Body of pancreas (tissue), 4 donors: ENCODE measurements around the gene RPL32. TPM values are rescaled to one million over a fixed set of nuclear protein-coding genes. Genes with fewer than 3 reads are reported as not detected.
"Not testable (repeated sequence)": the region's sequence is repeated elsewhere in the genome, so short reads cannot be mapped to it uniquely, and the experiment has no call there.

ENCODE experiments used
- ATAC-seq: fragments of 150-250 bp; one replicate; pipeline ENCODE4 v1.9.1; 2016
- DNase-seq, 4 donors: peaks; one replicate each; pipeline ENCODE4 v3.0.0-alpha.2; 2019
- H3K27ac ChIP-seq, 4 donors: fragments of 200-600 bp; sonication (generic); 1 replicate in 3 of 4; 2 replicates in 1 of 4; pipeline versions ENCODE4 v1.5.1 to v1.6.1; 2016 to 2019; ENCODE audit warnings: mild to moderate bottlenecking in 1 of 4, mixed read lengths in 1 of 4, moderate library complexity in 1 of 4
- H3K27me3 ChIP-seq, 2 donors: fragments of 200-600 bp; sonication (generic); one replicate each; pipeline ENCODE4 v1.6.0; 2016; ENCODE audit warnings: mild to moderate bottlenecking in 1 of 2
- H3K36me3 ChIP-seq, 2 donors: fragments of 200-600 bp; sonication (generic); replicated peaks in 1 of 2; 2 replicates each; pipeline ENCODE4 v1.5.1; 2016; ENCODE audit warnings: low read depth in 2 of 2; ENCODE audit not compliant: insufficient read depth in 1 of 2
- H3K4me1 ChIP-seq: fragments of 200-600 bp; sonication (generic); one replicate; pipeline ENCODE4 v1.6.0; 2016
- H3K4me3 ChIP-seq, 2 donors: fragments of 200-600 bp; sonication (generic); 1 replicate in 1 of 2; 2 replicates in 1 of 2; pipeline ENCODE4 v1.5.1; 2016 to 2019
- H3K9me3 ChIP-seq, 3 donors: fragments of 200-600 bp; sonication (generic); 1 replicate in 2 of 3; 2 replicates in 1 of 3; pipeline ENCODE4 v1.5.1; 2016
- POLR2A ChIP-seq, 3 donors: fragments of 450-650 bp; IDR thresholded peaks; one replicate each; pipeline ENCODE4 v1.6.1; 2016; ENCODE audit warnings: antibody characterized with exemption in 3 of 3, mild to moderate bottlenecking in 2 of 3
- WGBS, 2 donors: methylation state at CpG; one replicate each; pipeline ENCODE4 v1.1.5; 2017; 5-methylcytosine and 5-hydroxymethylcytosine counted together
- intact Hi-C: fragments of 100-400 bp; cut with DNase I; formaldehyde crosslinking; loops from one replicate; pipeline ENCODE4 v1.15.1; 2023
- total RNA-seq, 2 donors: library from RNA; depleted of rRNA; stranded (reverse); fragments of >200 nt; gene quantifications; one replicate each; pipeline ENCODE4 v1.1.0, GENCODE V29; 2016
- TF ChIP-seq, protein P1 (sequence below), 7 experiments: fragments of 450-650 bp in 4 of 7; fragments of 200-600 bp in 3 of 7; sonication (generic) in 3 of 7; IDR thresholded peaks; one replicate each; pipeline ENCODE4 v1.5.1; 2016 to 2019; ENCODE audit warnings: antibody characterized with exemption in 7 of 7

RPL32 gene
- total RNA-seq, 2 donors from 2014 or later: 396 to 1,369 TPM

GRCh38 chr3:12842469-12842868 is 1.1 kb upstream of the RPL32 start:
- TF ChIP-seq, protein P1, sequence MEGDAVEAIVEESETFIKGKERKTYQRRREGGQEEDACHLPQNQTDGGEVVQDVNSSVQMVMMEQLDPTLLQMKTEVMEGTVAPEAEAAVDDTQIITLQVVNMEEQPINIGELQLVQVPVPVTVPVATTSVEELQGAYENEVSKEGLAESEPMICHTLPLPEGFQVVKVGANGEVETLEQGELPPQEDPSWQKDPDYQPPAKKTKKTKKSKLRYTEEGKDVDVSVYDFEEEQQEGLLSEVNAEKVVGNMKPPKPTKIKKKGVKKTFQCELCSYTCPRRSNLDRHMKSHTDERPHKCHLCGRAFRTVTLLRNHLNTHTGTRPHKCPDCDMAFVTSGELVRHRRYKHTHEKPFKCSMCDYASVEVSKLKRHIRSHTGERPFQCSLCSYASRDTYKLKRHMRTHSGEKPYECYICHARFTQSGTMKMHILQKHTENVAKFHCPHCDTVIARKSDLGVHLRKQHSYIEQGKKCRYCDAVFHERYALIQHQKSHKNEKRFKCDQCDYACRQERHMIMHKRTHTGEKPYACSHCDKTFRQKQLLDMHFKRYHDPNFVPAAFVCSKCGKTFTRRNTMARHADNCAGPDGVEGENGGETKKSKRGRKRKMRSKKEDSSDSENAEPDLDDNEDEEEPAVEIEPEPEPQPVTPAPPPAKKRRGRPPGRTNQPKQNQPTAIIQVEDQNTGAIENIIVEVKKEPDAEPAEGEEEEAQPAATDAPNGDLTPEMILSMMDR (IDR thresholded peaks at IDR 0.05): no peak
- TF ChIP-seq POLR2A (IDR thresholded peaks at IDR 0.05): no peak
- ATAC-seq (no peak), DNase-seq (no peak)
- Histone ChIP-seq H3K27me3 (no peaks in the 10 kb centered on the region), H3K4me3 (no peak overlapping the region), H3K4me1 (peaks cover 53% of the 10 kb centered on the region), H3K36me3 (peaks cover 0 to 5% of the 10 kb centered on the region in 2 donors), H3K9me3 (no peaks in the 10 kb centered on the region), H3K27ac (no peak overlapping the region)
- 81 to 83% methylated on average over 4 of the region's 4 CpGs for WGBS, 2 donors
- intact Hi-C loops: no loop called here

GRCh38 chr3:12841970-12842328 is 584 bp upstream of the RPL32 start:
- Histone ChIP-seq H3K4me1 (peaks cover 48% of the 10 kb centered on the region), H3K27ac (peak overlapping the region in 3 of 4 donors; percentile 92 to 95 (median 94)), H3K36me3 (peaks cover 0 to 5% of the 10 kb centered on the region in 2 donors), H3K27me3 (no peaks in the 10 kb centered on the region), H3K4me3 (no peak overlapping the region), H3K9me3 (no peaks in the 10 kb centered on the region)
- 29 to 37% methylated on average over 7 of the region's 7 CpGs for WGBS, 2 donors
- DNase-seq (no peak), ATAC-seq (no peak)
- TF ChIP-seq, protein P1 (IDR thresholded peaks at IDR 0.05): no peak
- no peak for TF ChIP-seq POLR2A (IDR thresholded peaks at IDR 0.05)
- intact Hi-C loops: no loop called here

DNA sequence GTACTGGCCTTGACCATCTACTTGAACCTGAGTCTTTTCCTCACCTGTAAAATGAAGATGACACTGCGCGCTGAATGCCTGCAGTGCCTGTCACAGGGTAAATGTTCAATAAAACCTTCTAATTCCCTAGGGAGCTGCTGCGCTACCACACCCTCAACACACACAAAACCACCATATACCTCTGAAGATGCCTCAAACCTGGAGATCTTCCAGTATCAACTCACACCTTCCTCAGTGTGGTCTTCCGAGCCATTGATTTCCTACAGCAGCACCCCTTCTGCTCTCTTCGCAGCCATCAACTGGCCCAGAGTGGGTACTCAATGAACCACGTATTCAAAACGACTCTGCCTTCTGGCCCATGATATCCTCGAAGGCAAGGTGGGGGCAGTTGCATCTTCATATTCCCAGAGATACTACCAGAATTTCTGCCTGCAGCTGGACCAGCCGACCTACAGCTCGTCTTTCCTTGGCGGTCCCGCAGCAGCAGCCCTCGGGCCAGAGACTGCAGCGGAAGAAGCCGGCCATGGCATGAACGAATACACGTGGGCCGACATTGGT is 695 bp downstream of the RPL32 start:
- ATAC-seq (peak; percentile 36), DNase-seq (peak; percentile 26 to 37 (median 32))
- H3K4me1 ChIP-seq: peaks cover 37% of the 10 kb centered on the region
- intact Hi-C loops: no loop called here
- no peaks in the 10 kb centered on the region for H3K27me3 ChIP-seq
- TF ChIP-seq, protein P1 (IDR thresholded peaks at IDR 0.05): no peak
- no peak for TF ChIP-seq POLR2A (IDR thresholded peaks at IDR 0.05)
- peak overlapping the region; percentile 91 to 95 (median 93) for H3K27ac ChIP-seq
- no peaks in the 10 kb centered on the region for H3K9me3 ChIP-seq
- WGBS, 2 donors: 1 to 3% methylated on average over 15 to 18 of the region's 18 CpGs
- H3K36me3 ChIP-seq: peaks cover 0 to 17% of the 10 kb centered on the region in 2 donors
- H3K4me3 ChIP-seq: peak overlapping the region; percentile 74 to 95

DNA sequence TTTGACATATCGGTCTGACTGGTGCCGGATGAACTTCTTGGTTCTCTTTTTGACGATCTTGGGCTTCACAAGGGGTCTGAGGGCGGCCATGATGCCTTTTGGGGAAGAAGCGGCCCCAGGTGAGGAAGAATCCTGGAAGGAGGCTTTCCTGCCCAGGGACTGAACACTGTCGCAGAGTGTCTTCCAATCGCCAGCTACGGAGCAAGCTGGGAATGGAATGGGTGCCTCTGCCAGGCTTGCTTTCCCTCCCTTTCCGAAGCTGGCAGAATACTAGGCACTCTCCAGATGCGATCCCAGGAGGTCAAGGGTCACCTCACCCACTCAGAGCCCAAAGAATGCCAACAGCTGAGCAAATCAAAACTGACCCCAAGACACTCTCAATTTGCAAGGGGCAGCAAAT is 1.2 kb downstream of the RPL32 start:
- ATAC-seq, H3K27me3 ChIP-seq, H3K9me3 ChIP-seq, DNase-seq, intact Hi-C loops: not testable (repeated sequence)
- peaks cover 4 to 22% of the 10 kb centered on the region in 2 donors for H3K36me3 ChIP-seq
- 33 to 43% methylated on average over 10 of the region's 10 CpGs for WGBS, 2 donors
- H3K4me1 ChIP-seq: peaks cover 37% of the 10 kb centered on the region
- H3K27ac ChIP-seq: peak overlapping the region; percentile 91 to 95 (median 93)
- peak overlapping the region; percentile 74 to 95 for H3K4me3 ChIP-seq

- no peak for DNase-seq
- Histone ChIP-seq H3K27me3 (no peaks in the 10 kb centered on the region), H3K36me3 (peaks cover 10 to 23% of the 10 kb centered on the region in 2 donors), H3K4me3 (no peak overlapping the region), H3K9me3 (no peaks in the 10 kb centered on the region), H3K27ac (peak overlapping the region in 1 of 4 donors; percentile 94), H3K4me1 (peaks cover 37% of the 10 kb centered on the region)
- 59 to 65% methylated on average over 11 of the region's 11 CpGs for WGBS, 2 donors
- ATAC-seq: no peak
- intact Hi-C loops: no loop called here
- no peak for TF ChIP-seq POLR2A (IDR thresholded peaks at IDR 0.05)
- TF ChIP-seq, protein P1 (IDR thresholded peaks at IDR 0.05): no peak
Measured at GRCh38 chr3:12839156-12839946, 2.0 kb downstream of the RPL32 start.
